MM.1S (cell line): ENCODE results near the gene CERS3.

Source experiments
- DNase-seq: peaks from one replicate; pipeline ENCODE4 v3.0.0-alpha.2; 2015
- H2AFZ ChIP-seq: fragments of 300-600 bp; sonication (generic); 2 replicates; pipeline ENCODE4 v1.6.0; 2016; ENCODE audit warnings: antibody characterized with exemption, low read length
- H3F3A ChIP-seq: fragments of 300-600 bp; sonication (generic); 2 replicates; pipeline ENCODE4 v1.6.1; 2016; ENCODE audit warnings: mild to moderate bottlenecking, antibody characterized with exemption, low read length, moderate library complexity, mixed read lengths; ENCODE audit not compliant: insufficient read depth
- H3K27ac ChIP-seq: fragments of 300-600 bp; sonication (generic); 2 replicates; pipeline ENCODE4 v1.5.1; 2016; ENCODE audit warnings: mild to moderate bottlenecking, low read length
- H3K27me3 ChIP-seq: fragments of 300-600 bp; sonication (generic); replicated peaks from 2 replicates; pipeline ENCODE4 v1.6.0; 2016; ENCODE audit warnings: low read length; ENCODE audit not compliant: insufficient read depth
- H3K36me3 ChIP-seq: fragments of 300-600 bp; sonication (generic); replicated peaks from 2 replicates; pipeline ENCODE4 v1.6.1; 2016; ENCODE audit warnings: mild to moderate bottlenecking, low read length, mixed read lengths; ENCODE audit not compliant: insufficient read depth
- H3K4me1 ChIP-seq: fragments of 300-600 bp; sonication (generic); 2 replicates; pipeline ENCODE4 v1.6.1; 2016; ENCODE audit warnings: low read length, mixed read lengths
- H3K4me2 ChIP-seq: fragments of 300-600 bp; sonication (generic); 2 replicates; pipeline ENCODE4 v1.6.0; 2016; ENCODE audit warnings: low read depth, low read length
- H3K4me3 ChIP-seq: fragments of 300-600 bp; sonication (generic); 2 replicates; pipeline ENCODE4 v1.5.1; 2016; ENCODE audit warnings: low read length, mixed read lengths
- H3K79me2 ChIP-seq: fragments of 300-600 bp; sonication (generic); 2 replicates; pipeline ENCODE4 v1.6.1; 2016; ENCODE audit warnings: mixed run types, low read length, mixed read lengths
- H3K9ac ChIP-seq: fragments of 300-600 bp; sonication (generic); 2 replicates; pipeline ENCODE4 v1.6.1; 2016; ENCODE audit warnings: low read length, mixed read lengths
- H3K9me2 ChIP-seq: fragments of 300-600 bp; sonication (generic); replicated peaks from 2 replicates; pipeline ENCODE4 v1.6.1; 2016; ENCODE audit warnings: mild to moderate bottlenecking, low read length, mixed read lengths; ENCODE audit not compliant: insufficient read depth
- H3K9me3 ChIP-seq: fragments of 300-600 bp; sonication (generic); replicated peaks from 2 replicates; pipeline ENCODE4 v1.6.1; 2016; ENCODE audit warnings: mild to moderate bottlenecking, low read length, mixed read lengths; ENCODE audit not compliant: insufficient read depth
- H4K20me1 ChIP-seq: fragments of 300-600 bp; sonication (generic); 2 replicates; pipeline ENCODE4 v1.6.1; 2016; ENCODE audit warnings: mild to moderate bottlenecking, low read length, moderate library complexity, mixed read lengths; ENCODE audit not compliant: insufficient read depth
- CTCF ChIP-seq: fragments of 300-600 bp; sonication (generic); IDR thresholded peaks from 2 replicates; pipeline ENCODE4 v1.5.1; 2016; ENCODE audit warnings: antibody characterized with exemption, low read length, mixed read lengths
- EZH2 ChIP-seq: fragments of 300-600 bp; sonication (generic); optimal IDR thresholded peaks from 2 replicates; pipeline ENCODE3; 2017; ENCODE audit warnings: low read depth, mild to moderate bottlenecking, antibody characterized with exemption, low read length, mixed read lengths
- EZH2phosphoT487 ChIP-seq: fragments of 300-600 bp; sonication (generic); IDR thresholded peaks from 2 replicates; pipeline ENCODE4 v1.6.1; 2018; ENCODE audit warnings: antibody characterized with exemption, low read length

Gene CERS3

DNA sequence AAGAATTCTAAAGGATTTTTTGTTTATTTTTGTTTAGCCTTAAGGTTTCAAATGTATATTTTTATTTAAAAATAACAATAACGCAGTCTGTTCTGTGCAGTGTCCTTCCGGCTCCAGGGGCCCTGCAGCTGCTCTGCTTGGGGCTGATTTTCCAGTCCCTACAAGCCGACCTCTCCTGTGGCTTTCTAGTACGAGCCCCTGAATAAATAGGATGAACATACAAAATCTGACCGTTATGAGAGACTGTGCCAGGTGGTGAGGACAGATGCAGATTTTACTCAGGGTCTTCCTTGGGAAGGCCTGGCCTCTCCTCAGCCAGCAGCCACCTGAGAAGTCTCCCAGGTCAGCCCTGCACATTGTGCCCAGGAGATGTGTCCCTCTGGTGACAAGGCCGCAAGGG is 127.8 kb downstream of the CERS3 start:
- Histone ChIP-seq H3K9ac (no peak overlapping the region), H3K4me2 (no peak overlapping the region), H4K20me1 (no peaks in the 10 kb centered on the region), H3K4me1 (no peaks in the 10 kb centered on the region), H3K9me3 (no peaks in the 10 kb centered on the region), H3K79me2 (no peaks in the 10 kb centered on the region), H3K27ac (no peak overlapping the region), H3K36me3 (no peaks in the 10 kb centered on the region), H3K9me2 (no peaks in the 10 kb centered on the region), H3K4me3 (no peak overlapping the region), H3F3A (no peaks in the 10 kb centered on the region), H3K27me3 (no peaks in the 10 kb centered on the region), H2AFZ (no peak overlapping the region)
- TF ChIP-seq EZH2 (no peak), EZH2phosphoT487 (no peak), CTCF (no peak)
- DNase-seq = no peak

DNA sequence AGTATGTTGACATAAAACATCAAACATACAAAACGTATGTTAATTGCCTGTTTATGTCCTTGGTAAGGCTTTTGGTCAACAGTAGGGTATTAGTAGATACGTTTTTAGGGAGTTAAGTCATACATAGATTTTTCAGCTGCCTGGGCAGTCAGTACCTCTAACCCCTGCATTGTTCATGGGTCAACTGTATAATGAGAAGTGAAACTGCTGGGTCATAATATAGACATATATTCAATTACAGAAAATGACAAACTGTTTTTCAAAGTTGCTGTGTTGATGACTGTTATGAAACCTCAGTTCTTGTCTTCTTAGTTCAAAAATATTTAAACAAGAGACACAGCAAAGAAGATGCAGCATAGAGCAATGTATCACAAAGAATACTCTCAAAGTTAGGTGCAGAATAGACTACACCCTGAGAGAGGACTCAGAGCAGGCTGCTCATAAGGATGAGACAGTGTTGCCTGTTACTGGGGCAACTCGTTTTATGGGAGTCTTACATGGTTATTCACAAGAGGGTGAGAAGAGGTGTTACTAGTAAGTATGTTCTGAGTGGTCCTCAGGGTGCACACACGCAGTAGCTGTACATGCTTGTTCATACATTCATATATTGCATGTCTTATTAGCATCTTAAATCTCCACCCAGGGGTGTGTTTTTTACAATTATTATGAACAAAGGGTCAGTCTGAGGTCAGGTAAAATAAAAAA is 133.9 kb downstream of the CERS3 start:
- no peaks in the 10 kb centered on the region for H3K9me2 ChIP-seq
- DNase-seq = peak; percentile 7
- no peaks in the 10 kb centered on the region for H3F3A ChIP-seq
- H4K20me1 ChIP-seq = no peaks in the 10 kb centered on the region
- no peaks in the 10 kb centered on the region for H3K4me1 ChIP-seq
- no peak overlapping the region for H3K9ac ChIP-seq
- H3K36me3 ChIP-seq = no peaks in the 10 kb centered on the region
- H3K27ac ChIP-seq = no peak overlapping the region
- no peaks in the 10 kb centered on the region for H3K79me2 ChIP-seq
- H3K27me3 ChIP-seq = no peaks in the 10 kb centered on the region
- no peak overlapping the region for H3K4me2 ChIP-seq
- TF ChIP-seq CTCF (no peak), EZH2phosphoT487 (no peak), EZH2 (no peak)
- no peaks in the 10 kb centered on the region for H3K9me3 ChIP-seq
- H2AFZ ChIP-seq = no peak overlapping the region
- no peak overlapping the region for H3K4me3 ChIP-seq

GRCh38 chr15:100393008-100393407 is 135.7 kb downstream of the CERS3 start:
- no peak overlapping the region for H3K4me2 ChIP-seq
- H3K4me1 ChIP-seq = no peaks in the 10 kb centered on the region
- no peak overlapping the region for H3K9ac ChIP-seq
- no peak overlapping the region for H3K4me3 ChIP-seq
- H3K79me2 ChIP-seq = no peaks in the 10 kb centered on the region
- no peaks in the 10 kb centered on the region for H4K20me1 ChIP-seq
- H3K9me2 ChIP-seq = no peaks in the 10 kb centered on the region
- DNase-seq = no peak
- H3K36me3 ChIP-seq = no peaks in the 10 kb centered on the region
- TF ChIP-seq EZH2 (no peak), CTCF (no peak), EZH2phosphoT487 (no peak)
- H3F3A ChIP-seq = no peaks in the 10 kb centered on the region
- no peaks in the 10 kb centered on the region for H3K27me3 ChIP-seq
- H3K27ac ChIP-seq = no peak overlapping the region
- H2AFZ ChIP-seq = no peak overlapping the region
- H3K9me3 ChIP-seq = no peaks in the 10 kb centered on the region
